Ovary (tissue), 9 donors: ENCODE data around the gene IER5. TPM values are rescaled to one million over a fixed set of nuclear protein-coding genes. Genes with fewer than 3 reads are reported as not detected.

ENCODE experiments used
- DNase-seq, 5 donors: peaks; one replicate each; pipeline ENCODE4 v3.0.0-alpha.2; 2019 to 2020
- H3K27ac ChIP-seq, 2 donors: fragments of 200-600 bp; one replicate each; pipeline versions ENCODE4 v1.5.1 to v1.8.0; 2019 to 2022
- H3K27me3 ChIP-seq: fragments of 200-600 bp; one replicate; pipeline ENCODE4 v1.8.0; 2022
- H3K36me3 ChIP-seq: fragments of 200-600 bp; sonication (generic); one replicate; pipeline ENCODE4 v1.5.1; 2019
- H3K4me1 ChIP-seq: one replicate; pipeline ENCODE4 v1.8.1; 2013; ENCODE audit warnings: mild to moderate bottlenecking, moderate library complexity; ENCODE audit not compliant: insufficient read depth
- H3K4me3 ChIP-seq: fragments of 200-600 bp; sonication (generic); one replicate; pipeline ENCODE4 v1.5.1; 2017
- H3K9me3 ChIP-seq, 2 donors: fragments of 200-600 bp in 1 of 2; sonication (generic) in 1 of 2; one replicate each; pipeline versions ENCODE4 v1.5.1 to v1.8.1; 2013 to 2019; ENCODE audit warnings: mild to moderate bottlenecking in 1 of 2, moderate library complexity in 1 of 2
- EP300 ChIP-seq: sonication (generic); formaldehyde crosslinking; IDR thresholded peaks from one replicate; pipeline ENCODE4 v1.6.1; 2017; ENCODE audit warnings: antibody characterized with exemption
- POLR2A ChIP-seq: fragments of 450-650 bp; IDR thresholded peaks from one replicate; pipeline ENCODE4 v1.6.1; 2017; ENCODE audit warnings: antibody characterized with exemption, mild to moderate bottlenecking, moderate library complexity
- WGBS, 3 donors: extraction: QIAGEN DNeasy Blood & Tissue Kit in 1 of 3; methylation state at CpG; one replicate each; pipeline versions ENCODE4 v1.1.5 to v1.1.7; 2013 to 2017; 5-methylcytosine and 5-hydroxymethylcytosine counted together
- intact Hi-C, 4 donors: fragments of 100-400 bp; cut with DNase I; formaldehyde crosslinking; loops; one replicate each; pipeline versions ENCODE4 v1.11.0 to v1.15.1; 2022 to 2023
- polyA plus RNA-seq, 2 donors: library from polyadenylated mRNA; stranded (reverse); fragments of 200-250 nt in 1 of 2; fragments of 350-450 nt in 1 of 2; fragmentation: Illumina TruSeq in 1 of 2; extraction: RNeasy Lipid Tissue Mini Kit (QIAGEN cat#74804) in 1 of 2; gene quantifications; one replicate each; pipeline ENCODE4 v1.2.3, GENCODE V29; 2013 to 2014
- total RNA-seq, 7 donors: library from RNA; depleted of rRNA in 2 of 7; stranded (reverse); fragments of >200 nt in 2 of 7; fragmentation: NEBNext Ultra II Directional in 3 of 7; extraction: Animal tissue kit (Norgen Biotek cat#: 25700) in 3 of 7; gene quantifications; one replicate each; pipeline versions ENCODE4 v1.1.0 to v1.2.4, GENCODE V29; 2016 to 2023
- TF ChIP-seq, protein P1 (sequence below), 3 donors: fragments of 450-650 bp in 2 of 3; fragments of 200-600 bp in 1 of 3; IDR thresholded peaks; one replicate each; pipeline versions ENCODE4 v1.5.1 to v1.8.0; 2016 to 2022; ENCODE audit warnings: antibody characterized with exemption in 3 of 3, mild to moderate bottlenecking in 1 of 3
- donor health status: DM: no; HTN: no; CAD: no; lungs with moderate emphysema.
- donor health status: DM: no; HTN: no; CAD: no.
- donor health status: Bipolar disorder and iron deficiency.
- donor health status: DM: yes; HTN: yes; CAD: no.
- donor health status: DM: no; HTN: no; CAD: no.
- donor health status: DM: yes; HTN: yes; CAD: no.

Gene IER5
- total and polyA plus RNA-seq, 9 donors = 2.5 to 43.4 (median 5.7) TPM

GRCh38 chr1:181116819-181117390 lies 28.4 kb downstream of the IER5 start:
- TF ChIP-seq EP300 (no peak), POLR2A (no peak)
- TF ChIP-seq, protein P1, sequence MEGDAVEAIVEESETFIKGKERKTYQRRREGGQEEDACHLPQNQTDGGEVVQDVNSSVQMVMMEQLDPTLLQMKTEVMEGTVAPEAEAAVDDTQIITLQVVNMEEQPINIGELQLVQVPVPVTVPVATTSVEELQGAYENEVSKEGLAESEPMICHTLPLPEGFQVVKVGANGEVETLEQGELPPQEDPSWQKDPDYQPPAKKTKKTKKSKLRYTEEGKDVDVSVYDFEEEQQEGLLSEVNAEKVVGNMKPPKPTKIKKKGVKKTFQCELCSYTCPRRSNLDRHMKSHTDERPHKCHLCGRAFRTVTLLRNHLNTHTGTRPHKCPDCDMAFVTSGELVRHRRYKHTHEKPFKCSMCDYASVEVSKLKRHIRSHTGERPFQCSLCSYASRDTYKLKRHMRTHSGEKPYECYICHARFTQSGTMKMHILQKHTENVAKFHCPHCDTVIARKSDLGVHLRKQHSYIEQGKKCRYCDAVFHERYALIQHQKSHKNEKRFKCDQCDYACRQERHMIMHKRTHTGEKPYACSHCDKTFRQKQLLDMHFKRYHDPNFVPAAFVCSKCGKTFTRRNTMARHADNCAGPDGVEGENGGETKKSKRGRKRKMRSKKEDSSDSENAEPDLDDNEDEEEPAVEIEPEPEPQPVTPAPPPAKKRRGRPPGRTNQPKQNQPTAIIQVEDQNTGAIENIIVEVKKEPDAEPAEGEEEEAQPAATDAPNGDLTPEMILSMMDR (IDR thresholded peaks at IDR 0.05) = no peak
- no peaks in the 10 kb centered on the region for H3K36me3 ChIP-seq
- H3K27ac ChIP-seq = no peak overlapping the region
- no peak overlapping the region for H3K4me3 ChIP-seq
- DNase-seq = no peak
- 72 to 86% (median 82%) methylated on average over 3 of the region's 3 CpGs for WGBS, 3 donors
- H3K9me3 ChIP-seq = no peaks in the 10 kb centered on the region
- no peaks in the 10 kb centered on the region for H3K27me3 ChIP-seq
- H3K4me1 ChIP-seq = no peaks in the 10 kb centered on the region
- intact Hi-C loops = no loop called here

DNA sequence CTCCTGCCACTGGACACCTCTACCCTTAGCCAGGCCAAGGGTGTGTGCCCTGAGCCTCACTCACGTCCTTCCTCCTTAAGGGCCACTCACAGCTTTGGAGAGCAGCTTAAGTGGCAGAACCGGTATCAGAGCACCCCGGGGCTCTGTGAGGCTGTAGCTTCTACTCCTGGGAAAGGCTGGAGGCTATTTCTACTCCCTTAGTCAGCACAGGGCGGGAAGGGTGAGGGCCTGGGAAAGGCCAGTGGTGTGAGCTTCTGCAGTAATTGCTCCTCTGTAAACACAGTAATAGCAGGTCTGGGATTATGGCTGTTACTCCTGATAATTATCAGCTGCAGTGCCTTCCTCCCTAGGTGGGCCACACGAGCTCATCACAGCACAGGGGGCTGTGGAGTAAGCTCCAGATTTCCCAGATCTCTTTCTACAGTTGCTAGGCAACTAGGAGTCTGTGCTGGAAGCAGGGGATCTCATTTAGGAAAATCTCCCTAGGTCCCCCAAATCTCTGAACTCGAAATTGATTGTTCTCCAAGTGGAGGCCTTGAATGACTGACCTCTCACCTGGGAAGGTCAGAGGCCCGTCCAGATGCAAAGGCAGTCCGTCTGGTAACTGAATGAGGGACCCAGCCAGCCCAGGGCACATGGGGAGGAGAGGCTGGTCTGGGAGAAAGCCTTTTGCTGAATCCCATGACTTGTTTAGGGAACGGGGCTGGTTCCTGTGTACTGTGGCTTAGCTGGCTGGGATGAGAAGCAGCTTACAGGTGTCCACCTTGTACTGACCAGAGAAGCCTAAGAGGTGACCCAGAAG lies 29.3 kb downstream of the IER5 start:
- WGBS, 3 donors = 59 to 68% (median 60%) methylated on average over 9 of the region's 9 CpGs
- DNase-seq = no peak
- no peaks in the 10 kb centered on the region for H3K9me3 ChIP-seq
- TF ChIP-seq, protein P1 (IDR thresholded peaks at IDR 0.05) = no peak
- no peak for TF ChIP-seq EP300
- no peak for TF ChIP-seq POLR2A
- H3K36me3 ChIP-seq = no peaks in the 10 kb centered on the region
- intact Hi-C loops = no loop called here
- no peaks in the 10 kb centered on the region for H3K27me3 ChIP-seq
- H3K4me3 ChIP-seq = no peak overlapping the region
- H3K4me1 ChIP-seq = no peaks in the 10 kb centered on the region
- no peak overlapping the region for H3K27ac ChIP-seq

GRCh38 chr1:181119093-181119989 lies 30.8 kb downstream of the IER5 start:
- Histone ChIP-seq H3K4me3 (no peak overlapping the region), H3K27ac (no peak overlapping the region), H3K4me1 (no peaks in the 10 kb centered on the region), H3K36me3 (no peaks in the 10 kb centered on the region), H3K27me3 (no peaks in the 10 kb centered on the region), H3K9me3 (no peaks in the 10 kb centered on the region)
- no peak for DNase-seq
- intact Hi-C loops = no loop called here
- 82 to 88% (median 84%) methylated on average over 6 of the region's 6 CpGs for WGBS, 3 donors
- TF ChIP-seq EP300 = no peak
- TF ChIP-seq, protein P1 (IDR thresholded peaks at IDR 0.05) = no peak
- no peak for TF ChIP-seq POLR2A

- no peaks in the 10 kb centered on the region for H3K9me3 ChIP-seq
- TF ChIP-seq POLR2A = no peak
- no peak for TF ChIP-seq EP300
- TF ChIP-seq, protein P1 (IDR thresholded peaks at IDR 0.05) = no peak
- H3K27ac ChIP-seq = no peak overlapping the region
- DNase-seq = no peak
- no peaks in the 10 kb centered on the region for H3K27me3 ChIP-seq
- H3K4me3 ChIP-seq = no peak overlapping the region
- no peaks in the 10 kb centered on the region for H3K4me1 ChIP-seq
- intact Hi-C loops = no loop called here
- no peaks in the 10 kb centered on the region for H3K36me3 ChIP-seq
- WGBS, 3 donors = 74 to 86% (median 82%) methylated on average over 2 of the region's 2 CpGs
Measured at GRCh38 chr1:181120924-181121323, 32.4 kb downstream of the IER5 start.
